Activated naive CD8-positive, alpha-beta T cell treated with anti-CD3 and anti-CD28 coated beads for 36 hours (primary cell): ENCODE results near the gene TAS1R3. TPM values are rescaled to one million over a fixed set of nuclear protein-coding genes. Genes with fewer than 3 reads are reported as not detected.

ENCODE experiments used
- total RNA-seq, 2 experiments: library from RNA; stranded (reverse); gene quantifications; one replicate each; pipeline ENCODE4 v1.2.3, GENCODE V29; 2021

TAS1R3 gene
- total RNA-seq, 2 experiments from 2014 or later, result 0.06 to 0.20 TPM

Other genes with a start within 250 kb of the TAS1R3 start
- gene C1orf159, start 215.2 kb upstream of the TAS1R3 start, total RNA-seq, result 10 to 100 TPM; 18.9 to 19.0 TPM
- gene TTLL10, start 157.4 kb upstream of the TAS1R3 start, total RNA-seq, result not detected
- gene TNFRSF18, start 124.7 kb upstream of the TAS1R3 start, total RNA-seq, result 10 to 100 TPM; 52.5 to 53.3 TPM
- gene TNFRSF4, start 117.1 kb upstream of the TAS1R3 start, total RNA-seq, result 100 to 1,000 TPM; 110 to 111 TPM
- 10 to 100 TPM; 85.9 to 95.9 TPM for gene SDF4, start 99.3 kb upstream of the TAS1R3 start, total RNA-seq
- gene B3GALT6, start 99.0 kb upstream of the TAS1R3 start, total RNA-seq, result 10 to 100 TPM; 17.5 to 18.9 TPM
- gene C1QTNF12, start 84.6 kb upstream of the TAS1R3 start, total RNA-seq, result 1 to 10 TPM; 2.4 to 3.8 TPM
- gene UBE2J2, start 57.4 kb upstream of the TAS1R3 start, total RNA-seq, result 10 to 100 TPM; 69.9 to 70.6 TPM
- gene SCNN1D, start 50.8 kb upstream of the TAS1R3 start, total RNA-seq, result 1 to 10 TPM; 4.9 to 6.9 TPM
- 10 to 100 TPM; 26.6 to 28.4 TPM for gene ACAP3, start 23.4 kb upstream of the TAS1R3 start, total RNA-seq
- gene PUSL1, start 22.7 kb upstream of the TAS1R3 start, total RNA-seq, result 10 to 100 TPM; 29.6 to 30.0 TPM
- gene INTS11, start 6.6 kb upstream of the TAS1R3 start, total RNA-seq, result 100 to 1,000 TPM; 111 to 113 TPM
- 10 to 100 TPM; 12.2 to 13.7 TPM for gene CPTP, start 6.5 kb upstream of the TAS1R3 start, total RNA-seq
- gene DVL1, start 18.1 kb downstream of the TAS1R3 start, total RNA-seq, result 10 to 100 TPM; 26.8 to 29.0 TPM
- under 1 TPM; 0.50 to 0.97 TPM for gene MXRA8, start 27.3 kb downstream of the TAS1R3 start, total RNA-seq
- 100 to 1,000 TPM; 143 to 144 TPM for gene AURKAIP1, start 43.9 kb downstream of the TAS1R3 start, total RNA-seq
- 10 to 100 TPM; 91.6 to 92.2 TPM for gene CCNL2, start 68.1 kb downstream of the TAS1R3 start, total RNA-seq
- 100 to 1,000 TPM; 181 to 182 TPM for gene MRPL20, start 76.0 kb downstream of the TAS1R3 start, total RNA-seq
- gene ANKRD65, start 90.0 kb downstream of the TAS1R3 start, total RNA-seq, result not detected
- under 1 TPM; 0.25 to 0.44 TPM for gene VWA1, start 104.4 kb downstream of the TAS1R3 start, total RNA-seq
- 1 to 10 TPM; 1.3 to 1.5 TPM for gene ATAD3C, start 118.4 kb downstream of the TAS1R3 start, total RNA-seq
- gene ATAD3B, start 140.5 kb downstream of the TAS1R3 start, total RNA-seq, result 10 to 100 TPM; 75.7 to 77.4 TPM
- 10 to 100 TPM; 87.9 to 89.2 TPM for gene ATAD3A, start 180.9 kb downstream of the TAS1R3 start, total RNA-seq
- gene TMEM240, start 209.3 kb downstream of the TAS1R3 start, total RNA-seq, result under 1 TPM in 1 of 2 experiments, not detected in 1; 0.88 TPM
- gene SSU72, start 243.6 kb downstream of the TAS1R3 start, total RNA-seq, result 100 to 1,000 TPM; 124 to 131 TPM